HCT116 (cell line): Measurements from ENCODE around the gene ARGLU1. TPM values are rescaled to one million over a fixed set of nuclear protein-coding genes. Genes with fewer than 3 reads are reported as not detected.

Source experiments
- ATAC-seq: fragments of 200-7000 bp; cut with Tn5 transposase; 2 replicates; pipeline ENCODE4 v1.9.1; 2020; ENCODE audit warnings: mild to moderate bottlenecking, moderate library complexity
- BruUV-seq: library from RNA; stranded (reverse); fragments of 400-500 nt; replicated peaks from 2 replicates; lab custom pipeline; 2021; lab: Mats Ljungman, UMichigan
- CTCF ChIA-PET: fragments of 300-600 bp; sonication (Branson Sonifier 250); formaldehyde crosslinking; loops from one replicate; lab custom pipeline; 2021; ENCODE audit warnings: antibody characterized with exemption; lab: Charles Lee
- POLR2A ChIA-PET: fragments of 300-600, 350-600 bp; sonication (Branson Sonifier 250); formaldehyde crosslinking; loops from one replicate; lab custom pipeline; 2021; ENCODE audit warnings: antibody characterized with exemption; lab: Charles Lee
- RAD21 ChIA-PET, 2 experiments: fragments of 300-600 bp; sonication (Branson Sonifier 250); formaldehyde crosslinking; loops; one replicate each; lab custom pipeline; 2023; ENCODE audit warnings: low total read pairs in 2 of 2; ENCODE audit not compliant: uncharacterized antibody in 2 of 2, unreplicated experiment in 2 of 2, low non-redundant PET in 1 of 2; lab: Charles Lee
- DNase-seq: peaks from one replicate; pipeline ENCODE4 v3.0.0-alpha.2; 2010; ENCODE audit warnings: low read depth, low spot score
- H2AFZ ChIP-seq: fragments of 200-600 bp; shearing (Covaris generic), sonication (generic); 2 replicates; pipeline ENCODE4 v1.6.1; 2017; ENCODE audit warnings: low read depth, mixed run types, mixed read lengths, antibody characterized with exemption, low read length; ENCODE audit not compliant: poor library complexity, severe bottlenecking
- H3K27ac ChIP-seq: 2 replicates; pipeline ENCODE4 v1.5.1; 2012; ENCODE audit warnings: low read depth, low read length
- H3K27me3 ChIP-seq: fragments of 200-600 bp; sonication (generic); 2 replicates; pipeline ENCODE4 v1.6.1; 2016; ENCODE audit warnings: mixed run types, low read length, mixed read lengths; ENCODE audit not compliant: insufficient read depth
- H3K36me3 ChIP-seq, 2 experiments: fragments of 200-500 bp in 1 of 2; fragments of 200-600 bp in 1 of 2; sonication (Bioruptor generic) in 1 of 2; sonication (generic) in 1 of 2; 2 replicates each; pipeline versions ENCODE4 v1.5.1 to v1.6.1; 2014 to 2016; ENCODE audit warnings: low read length in 2 of 2, inconsistent platforms in 1 of 2, mixed read lengths in 1 of 2, mixed run types in 1 of 2; ENCODE audit not compliant: insufficient read depth in 2 of 2, control insufficient read depth in 1 of 2
- H3K4me1 ChIP-seq, 2 experiments: fragments of 200-600 bp in 1 of 2; sonication (generic) in 1 of 2; 2 replicates each; pipeline versions ENCODE4 v1.5.1 to v1.6.1; 2012 to 2017; ENCODE audit warnings: low read length in 2 of 2, inconsistent platforms in 1 of 2, mild to moderate bottlenecking in 1 of 2, mixed read lengths in 1 of 2, mixed run types in 1 of 2, moderate library complexity in 1 of 2; ENCODE audit not compliant: insufficient read depth in 2 of 2, control insufficient read depth in 1 of 2
- H3K4me2 ChIP-seq: fragments of 200-600 bp; sonication (generic); 2 replicates; pipeline ENCODE4 v1.6.1; 2017; ENCODE audit warnings: mixed run types, low read length, mixed read lengths
- H3K4me3 ChIP-seq, 2 experiments: fragments of 200-600 bp in 1 of 2; sonication (generic) in 1 of 2; replicated peaks in 1 of 2; 2 replicates each; pipeline ENCODE4 v1.5.1; 2011 to 2016; ENCODE audit warnings: low read length in 2 of 2, control low read depth in 1 of 2, low read depth in 1 of 2, mild to moderate bottlenecking in 1 of 2, mixed read lengths in 1 of 2, mixed run types in 1 of 2
- H3K79me2 ChIP-seq: fragments of 200-600 bp; sonication (generic); 2 replicates; pipeline ENCODE4 v1.6.1; 2017; ENCODE audit warnings: mild to moderate bottlenecking, mixed run types, low read length, moderate library complexity, mixed read lengths; ENCODE audit not compliant: insufficient read depth
- H3K9ac ChIP-seq: fragments of 200-600 bp; sonication (generic); 2 replicates; pipeline ENCODE4 v1.6.1; 2016; ENCODE audit warnings: low read length, mixed read lengths
- H3K9me2 ChIP-seq: fragments of 200-600 bp; sonication (generic), shearing (Covaris generic); 2 replicates; pipeline ENCODE4 v1.6.1; 2017; ENCODE audit warnings: mixed run types, mild to moderate bottlenecking, moderate library complexity; ENCODE audit not compliant: insufficient read depth
- H3K9me3 ChIP-seq, 2 experiments: fragments of 200-500 bp in 1 of 2; fragments of 200-600 bp in 1 of 2; sonication (Bioruptor generic) in 1 of 2; sonication (generic) in 1 of 2; 2 replicates each; pipeline ENCODE4 v1.6.1; 2014 to 2017; ENCODE audit warnings: low read length in 2 of 2, mixed read lengths in 2 of 2, inconsistent platforms in 1 of 2, low read depth in 1 of 2, mild to moderate bottlenecking in 1 of 2, mixed run types in 1 of 2, moderate library complexity in 1 of 2; ENCODE audit not compliant: control insufficient read depth in 1 of 2, insufficient read depth in 1 of 2
- H4K20me1 ChIP-seq: fragments of 200-600 bp; sonication (generic), shearing (Covaris generic); 2 replicates; pipeline ENCODE4 v1.6.1; 2017; ENCODE audit warnings: mixed run types, mild to moderate bottlenecking, moderate library complexity; ENCODE audit not compliant: insufficient read depth
- EZH2 ChIP-seq: fragments of 200-600 bp; sonication (generic); IDR thresholded peaks from 2 replicates; pipeline ENCODE4 v1.6.1; 2017; ENCODE audit warnings: antibody characterized with exemption, mixed run types
- EZH2phosphoT487 ChIP-seq: fragments of 200-600 bp; IDR thresholded peaks from 2 replicates; pipeline ENCODE4 v1.6.1; 2018; ENCODE audit warnings: antibody characterized with exemption, borderline replicate concordance
- JUND ChIP-seq: IDR thresholded peaks from 2 replicates; pipeline ENCODE4 v1.6.1; 2012
- POLR2AphosphoS5 ChIP-seq: IDR thresholded peaks from 2 replicates; pipeline ENCODE4 v1.6.1; 2011; ENCODE audit warnings: mild to moderate bottlenecking, low read depth, low read length, moderate library complexity
- SIN3A ChIP-seq: IDR thresholded peaks from 2 replicates; pipeline ENCODE4 v1.6.1; 2012; ENCODE audit warnings: low read depth
- SRF ChIP-seq: IDR thresholded peaks from 2 replicates; pipeline ENCODE4 v1.6.1; 2012; ENCODE audit warnings: low read depth
- TCF7L2 ChIP-seq: IDR thresholded peaks from 2 replicates; pipeline ENCODE4 v1.7.0; 2011; ENCODE audit warnings: borderline replicate concordance, inconsistent platforms; ENCODE audit not compliant: insufficient read depth, insufficient read length; ENCODE audit errors: extremely low read depth
- YY1 ChIP-seq: IDR thresholded peaks from 2 replicates; pipeline ENCODE4 v1.6.1; 2011; ENCODE audit warnings: low read length, low read depth, moderate library complexity, mild to moderate bottlenecking; ENCODE audit not compliant: insufficient replicate concordance; ENCODE audit errors: extremely low read depth
- intact Hi-C: fragments of 100-400 bp; cut with micrococcal nuclease; formaldehyde crosslinking; loops from 2 replicates; pipeline ENCODE4 v1.10.0; 2022
- total RNA-seq: library from RNA; stranded (reverse); gene quantifications from one replicate; pipeline ENCODE4 v1.2.1, GENCODE V29; 2021; ENCODE audit not compliant: unreplicated experiment
- TF ChIP-seq, protein P1 (sequence below): IDR thresholded peaks from 2 replicates; pipeline ENCODE4 v1.6.1; 2012
- TF ChIP-seq, protein P2 (sequence below): IDR thresholded peaks from 2 replicates; pipeline ENCODE4 v1.6.1; 2012

Gene ARGLU1
- total RNA-seq, 1 experiment from 2014 or later: 57.8 TPM

DNA sequence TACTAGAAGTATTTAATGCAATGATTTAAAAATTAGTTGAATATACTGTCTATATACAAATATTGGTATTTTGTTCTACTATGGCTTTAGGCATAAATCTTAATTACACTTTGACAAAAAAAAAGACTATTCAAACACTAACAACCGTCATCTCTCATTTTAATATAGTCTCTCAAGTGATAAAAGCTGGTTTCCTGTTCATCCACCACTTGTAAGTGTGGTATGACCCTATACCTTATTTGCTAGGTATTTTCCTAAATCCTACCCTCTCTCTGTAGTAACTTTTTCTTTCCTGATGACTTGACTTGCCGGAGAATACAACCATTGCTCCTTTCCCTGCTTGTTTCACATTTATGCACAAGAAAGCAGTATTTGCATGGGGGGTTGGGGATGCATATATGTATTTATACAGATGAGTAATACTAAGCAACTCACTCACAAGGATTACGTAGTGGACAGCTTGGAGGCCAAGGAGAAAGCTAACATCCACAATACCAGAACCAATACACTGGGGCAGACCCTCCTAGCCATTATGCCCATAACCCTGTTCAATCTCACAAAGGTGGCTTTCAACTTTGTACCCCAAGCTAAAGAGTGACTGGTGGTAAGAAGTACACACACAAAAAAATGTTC lies 19.8 kb downstream of the ARGLU1 start:
- H3K4me2 ChIP-seq: no peak overlapping the region
- peaks cover 100% of the 10 kb centered on the region for H3K79me2 ChIP-seq
- H2AFZ ChIP-seq: no peak overlapping the region
- no peaks in the 10 kb centered on the region for H3K9me2 ChIP-seq
- TF ChIP-seq YY1 (no peak), SRF (no peak), EZH2phosphoT487 (no peak), EZH2 (no peak)
- TF ChIP-seq, protein P1, sequence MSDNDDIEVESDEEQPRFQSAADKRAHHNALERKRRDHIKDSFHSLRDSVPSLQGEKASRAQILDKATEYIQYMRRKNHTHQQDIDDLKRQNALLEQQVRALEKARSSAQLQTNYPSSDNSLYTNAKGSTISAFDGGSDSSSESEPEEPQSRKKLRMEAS: no peak
- no peak overlapping the region for H3K4me3 ChIP-seq
- POLR2A ChIA-PET: no interaction called here
- DNase-seq (no peak), ATAC-seq (no peak)
- no peaks in the 10 kb centered on the region for H3K27me3 ChIP-seq
- H3K36me3 ChIP-seq: peaks cover 24 to 42% of the 10 kb centered on the region in 2 experiments; a peak in 3 of 4 replicates
- RAD21 ChIA-PET: no interaction called here
- CTCF ChIA-PET: no interaction called here
- H3K27ac ChIP-seq: no peak overlapping the region
- intact Hi-C loops: no loop called here
- no peaks in the 10 kb centered on the region for H3K4me1 ChIP-seq
- no peaks in the 10 kb centered on the region for H3K9me3 ChIP-seq
- BruUV-seq: no TSS peak
- H3K9ac ChIP-seq: no peak overlapping the region
- H4K20me1 ChIP-seq: peaks cover 53% of the 10 kb centered on the region

DNA sequence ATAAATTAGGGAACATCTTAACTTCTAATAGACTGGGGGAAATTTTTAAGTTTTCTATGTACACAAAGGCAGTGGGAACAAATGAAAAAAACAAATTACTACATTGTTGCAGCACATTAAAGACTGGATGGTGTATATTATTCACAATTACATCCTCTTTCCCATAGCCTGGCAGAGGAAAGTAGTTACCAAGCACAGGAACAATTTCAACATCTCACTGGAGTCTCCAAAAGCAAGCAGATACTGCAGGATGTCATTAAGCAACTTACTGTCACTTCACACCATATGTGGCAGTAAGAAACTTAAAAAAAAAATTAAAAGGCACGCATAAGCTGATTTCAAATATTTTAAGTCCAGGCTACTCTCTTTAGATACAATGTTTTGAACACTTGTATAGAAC lies 26.1 kb downstream of the ARGLU1 start:
- ChIA-PET RAD21 (interaction anchor here in 1 of 2 experiments (0.6 kb wide), 1 partner anchor 69 kb away, joined by 3 read pairs; no protein-coding TSS in a partner anchor), POLR2A (no interaction called here)
- Histone ChIP-seq H3K79me2 (peaks cover 62% of the 10 kb centered on the region), H2AFZ (no peak overlapping the region)
- no TSS peak for BruUV-seq
- TF ChIP-seq POLR2AphosphoS5: no peak
- TF ChIP-seq EZH2: no peak
- no peak for TF ChIP-seq TCF7L2
- no peak for TF ChIP-seq JUND
- TF ChIP-seq, protein P2, sequence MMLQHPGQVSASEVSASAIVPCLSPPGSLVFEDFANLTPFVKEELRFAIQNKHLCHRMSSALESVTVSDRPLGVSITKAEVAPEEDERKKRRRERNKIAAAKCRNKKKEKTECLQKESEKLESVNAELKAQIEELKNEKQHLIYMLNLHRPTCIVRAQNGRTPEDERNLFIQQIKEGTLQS: no peak
- TF ChIP-seq SIN3A: no peak
- TF ChIP-seq, all 23 proteins: peak for 0
- Histone ChIP-seq H3K36me3 (peaks cover 7 to 37% of the 10 kb centered on the region in 2 experiments; a peak in 3 of 4 replicates), H3K9me2 (no peaks in the 10 kb centered on the region), H3K4me3 (no peak overlapping the region), H3K9ac (no peak overlapping the region), H3K9me3 (no peaks in the 10 kb centered on the region), H3K27me3 (no peaks in the 10 kb centered on the region), H3K4me2 (no peak overlapping the region), H3K4me1 (no peaks in the 10 kb centered on the region), H4K20me1 (peaks cover 46% of the 10 kb centered on the region), H3K27ac (no peak overlapping the region)
- ATAC-seq (no peak), DNase-seq (no peak)
- CTCF ChIA-PET: no interaction called here
- intact Hi-C loops: no loop called here
